Activated CD8-positive, alpha-beta T cell treated with anti-CD3 and anti-CD28 coated beads, Interleukin-2, amount 10 ng/mL, durations not matched to agents 7 days and 5 days (primary cell): ENCODE results near the gene PAQR5. TPM values are rescaled to one million over a fixed set of nuclear protein-coding genes. Genes with fewer than 3 reads are reported as not detected.

Source experiments
- ATAC-seq: fragments of 150-1000 bp; cut with Tn5 transposase; one replicate; pipeline ENCODE4 v1.10.0; 2021; ENCODE audit warnings: moderate library complexity
- CTCF ChIA-PET: fragments of 350-600 bp; sonication (Branson Sonifier 250); formaldehyde crosslinking; loops from one replicate; lab custom pipeline; 2021; ENCODE audit warnings: antibody characterized with exemption; lab: Charles Lee
- POLR2A ChIA-PET: fragments of 350-600 bp; sonication (Branson Sonifier 250); formaldehyde crosslinking; loops from one replicate; lab custom pipeline; 2021; ENCODE audit warnings: antibody characterized with exemption; lab: Charles Lee
- DNase-seq: peaks from one replicate; pipeline ENCODE4 v3.0.0-alpha.2; 2020
- H3K27ac Mint-ChIP-seq: one replicate; pipeline ENCODE4 v1.8.0; 2021; ENCODE audit warnings: mild to moderate bottlenecking, mixed read lengths
- H3K27me3 Mint-ChIP-seq: one replicate; pipeline ENCODE4 v1.8.0; 2021; ENCODE audit warnings: low read depth, mixed read lengths
- H3K36me3 Mint-ChIP-seq: one replicate; pipeline ENCODE4 v1.8.0; 2021; ENCODE audit warnings: low read depth, mixed read lengths
- H3K4me1 Mint-ChIP-seq: one replicate; pipeline ENCODE4 v1.8.0; 2021; ENCODE audit warnings: low read depth, mixed read lengths
- H3K4me3 Mint-ChIP-seq: one replicate; pipeline ENCODE4 v1.8.0; 2021; ENCODE audit warnings: mild to moderate bottlenecking, mixed read lengths
- H3K9me3 Mint-ChIP-seq: one replicate; pipeline ENCODE4 v1.8.0; 2022; ENCODE audit warnings: mixed read lengths; ENCODE audit not compliant: insufficient read depth
- total RNA-seq, 2 experiments: library from RNA; stranded (reverse); gene quantifications; one replicate each; pipeline ENCODE4 v1.2.3, GENCODE V29; 2021

Gene PAQR5, protein sequence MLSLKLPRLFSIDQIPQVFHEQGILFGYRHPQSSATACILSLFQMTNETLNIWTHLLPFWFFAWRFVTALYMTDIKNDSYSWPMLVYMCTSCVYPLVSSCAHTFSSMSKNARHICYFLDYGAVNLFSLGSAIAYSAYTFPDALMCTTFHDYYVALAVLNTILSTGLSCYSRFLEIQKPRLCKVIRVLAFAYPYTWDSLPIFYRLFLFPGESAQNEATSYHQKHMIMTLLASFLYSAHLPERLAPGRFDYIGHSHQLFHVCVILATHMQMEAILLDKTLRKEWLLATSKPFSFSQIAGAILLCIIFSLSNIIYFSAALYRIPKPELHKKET
- not detected for total RNA-seq

DNA sequence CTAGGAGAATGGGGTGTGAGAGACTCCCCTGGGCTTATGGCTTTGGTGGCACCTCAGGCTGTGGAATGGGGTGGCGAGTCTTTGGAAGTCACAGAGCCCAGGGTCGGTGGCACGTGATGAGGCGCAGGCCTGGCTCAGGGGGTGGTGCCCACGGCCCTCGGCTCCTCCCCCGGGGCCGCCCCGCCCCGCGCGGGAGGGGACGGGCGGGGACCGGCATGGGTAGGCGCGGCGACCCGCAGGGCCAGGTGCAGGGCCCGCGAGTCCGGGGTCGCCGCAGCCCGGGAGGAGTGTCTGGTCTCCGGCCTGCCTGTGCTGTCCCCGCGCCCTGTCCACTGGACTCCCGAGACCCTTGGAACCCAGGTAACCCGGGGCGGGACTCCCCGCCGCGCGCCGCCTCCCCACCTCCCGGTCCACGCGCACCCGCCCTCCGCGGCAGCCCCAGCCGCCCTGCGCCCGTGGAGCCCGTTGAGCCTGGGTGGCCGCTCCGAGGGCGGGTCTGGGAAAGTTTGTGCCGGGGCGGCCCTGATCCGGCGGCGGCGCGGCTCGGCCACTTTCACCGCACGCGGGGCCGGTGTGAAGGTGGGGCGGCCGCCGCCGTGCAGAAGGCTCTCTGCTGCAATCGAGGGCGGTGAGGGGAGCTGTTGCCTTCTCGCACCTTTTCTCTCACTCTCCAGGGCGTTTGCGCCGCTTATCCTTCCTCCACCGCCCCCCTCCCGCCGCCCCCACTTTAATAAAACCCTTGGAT is at the start of gene PAQR5:
Gene PAQR5, plus strand, starts transcription at position 216 of the 745 bp plus-strand sequence. CDS start 61,169 bp downstream, outside the sequence.
- H3K27ac Mint-ChIP-seq = no peak within 1 kb of the TSS
- no peaks in the 10 kb centered on the region for H3K9me3 Mint-ChIP-seq
- peaks cover 39% of the 10 kb centered on the region for H3K27me3 Mint-ChIP-seq
- H3K4me1 Mint-ChIP-seq = no peaks in the 10 kb centered on the region
- H3K4me3 Mint-ChIP-seq = peak within 1 kb of the TSS; percentile 23
- CTCF ChIA-PET = no interaction called here
- H3K36me3 Mint-ChIP-seq = no peaks in the 10 kb centered on the region
- POLR2A ChIA-PET = no interaction called here
- DNase-seq (no peak), ATAC-seq (peak; percentile 62)

DNA sequence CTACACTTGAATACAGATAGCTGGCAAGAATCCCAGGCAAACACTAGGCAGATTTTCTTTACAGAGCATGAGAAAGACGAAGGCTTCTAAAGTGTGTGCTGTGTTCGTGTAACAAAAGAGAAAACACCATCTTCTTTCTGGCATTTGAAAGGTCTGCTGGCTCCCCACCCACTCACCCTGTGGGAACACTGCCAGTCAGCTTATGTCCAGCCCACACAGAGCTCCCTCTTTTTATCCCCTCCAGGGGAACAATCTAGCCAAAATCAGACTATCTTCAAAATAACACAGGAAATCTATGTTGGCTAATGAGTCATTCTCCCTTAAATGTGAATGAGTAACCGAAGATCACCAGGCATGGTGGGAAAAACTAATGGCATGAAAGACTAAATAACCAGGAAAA is 45.6 kb upstream of the PAQR5 start:
- ChIA-PET CTCF (no interaction called here), POLR2A (no interaction called here)
- ATAC-seq = no peak

DNA sequence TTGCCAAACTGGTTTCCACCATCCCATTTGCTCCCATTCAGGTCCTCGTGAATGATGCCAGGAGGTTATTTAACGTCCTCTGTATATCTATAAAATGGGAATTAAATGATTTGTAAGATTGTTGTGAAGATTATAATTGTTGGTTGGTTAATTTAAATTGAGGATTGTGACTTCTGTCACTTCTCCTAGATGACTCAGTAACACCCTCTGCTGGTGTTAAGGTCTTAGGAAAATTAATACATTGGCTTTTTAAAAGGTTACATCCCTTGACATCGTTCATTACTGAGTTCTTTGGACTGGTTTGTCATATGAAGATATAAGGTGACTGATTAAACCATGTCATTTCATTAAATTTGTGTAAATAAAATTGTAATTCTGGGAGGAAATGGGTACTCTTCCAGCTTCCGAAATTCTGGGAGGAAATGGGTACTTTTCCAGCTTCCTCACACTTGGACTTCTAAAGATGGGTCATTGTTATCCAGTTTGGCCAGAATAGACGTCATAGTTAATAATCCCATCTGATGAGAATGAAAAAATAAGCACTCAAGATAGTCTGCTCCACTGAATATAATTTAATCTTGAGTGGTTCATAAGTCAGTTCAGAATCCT is 33.3 kb upstream of the PAQR5 start:
- H3K36me3 Mint-ChIP-seq = no peaks in the 10 kb centered on the region
- no peak for ATAC-seq
- H3K4me3 Mint-ChIP-seq = no peak overlapping the region
- H3K27ac Mint-ChIP-seq = no peak overlapping the region
- DNase-seq = no peak
- no peaks in the 10 kb centered on the region for H3K27me3 Mint-ChIP-seq
- no peaks in the 10 kb centered on the region for H3K9me3 Mint-ChIP-seq
- POLR2A ChIA-PET = no interaction called here
- no peaks in the 10 kb centered on the region for H3K4me1 Mint-ChIP-seq
- CTCF ChIA-PET = interaction anchor here (0.7 to 5.0 kb wide), 4 partner anchors 18 to 212 kb away, joined by 3 to 29 read pairs (median 3); no protein-coding TSS in a partner anchor

More for the DNA sequence above, 45.6 kb upstream of the PAQR5 start:
- H3K27ac Mint-ChIP-seq = no peak overlapping the region
- H3K27me3 Mint-ChIP-seq = no peaks in the 10 kb centered on the region
- no peaks in the 10 kb centered on the region for H3K9me3 Mint-ChIP-seq
- no peak overlapping the region for H3K4me3 Mint-ChIP-seq
- DNase-seq = no peak
- no peaks in the 10 kb centered on the region for H3K4me1 Mint-ChIP-seq
- no peaks in the 10 kb centered on the region for H3K36me3 Mint-ChIP-seq

DNA sequence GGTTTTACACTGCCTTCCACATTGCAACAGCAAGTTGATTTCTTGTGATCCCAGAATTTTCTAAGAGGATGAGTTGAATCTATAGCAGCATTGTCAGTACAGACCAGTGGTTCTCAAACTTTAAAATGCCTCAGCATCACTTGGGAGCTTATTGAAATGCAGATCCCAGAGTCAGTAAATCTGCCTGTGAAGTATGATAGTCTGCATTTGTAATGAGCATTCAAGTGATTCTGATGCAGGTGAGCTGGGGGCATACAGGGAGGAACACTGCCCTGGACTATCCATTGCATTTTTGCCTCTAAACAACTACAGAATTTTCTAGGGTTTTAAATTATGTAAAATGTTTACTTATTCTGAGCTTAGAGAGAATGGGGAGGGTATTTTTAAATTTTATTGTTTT is 27.5 kb upstream of the PAQR5 start:
- CTCF ChIA-PET = interaction anchor here (1.4 kb wide), 1 partner anchor 212 kb away, joined by 3 read pairs; no protein-coding TSS in a partner anchor
- H3K4me1 Mint-ChIP-seq = no peaks in the 10 kb centered on the region

DNA sequence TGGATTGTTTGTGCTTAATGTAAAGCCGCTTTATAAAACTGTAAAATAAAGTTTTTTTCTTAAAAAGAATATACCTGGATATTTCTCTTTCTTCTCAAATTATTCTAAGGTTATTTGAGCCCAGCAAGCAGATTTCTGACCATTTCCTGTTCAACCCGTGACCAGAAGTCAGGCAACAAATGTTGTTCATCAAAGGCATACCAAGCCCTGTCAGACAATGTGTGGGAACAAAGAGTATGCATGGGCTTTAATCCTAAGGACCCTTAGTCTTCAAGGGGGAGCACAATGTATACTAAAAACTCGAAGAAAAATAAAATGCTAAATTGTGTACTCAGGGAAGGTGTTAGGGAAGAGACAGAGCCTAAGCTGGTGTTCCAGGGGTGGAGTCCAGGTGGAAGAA is 26.6 kb upstream of the PAQR5 start:
- H3K27ac Mint-ChIP-seq = no peak overlapping the region
- POLR2A ChIA-PET = no interaction called here

More for the DNA sequence above, 27.5 kb upstream of the PAQR5 start:
- DNase-seq (no peak), ATAC-seq (no peak)
- H3K27me3 Mint-ChIP-seq = peaks cover 5% of the 10 kb centered on the region
- H3K9me3 Mint-ChIP-seq = no peaks in the 10 kb centered on the region
- H3K27ac Mint-ChIP-seq = no peak overlapping the region
- no peaks in the 10 kb centered on the region for H3K36me3 Mint-ChIP-seq
- no peak overlapping the region for H3K4me3 Mint-ChIP-seq
- POLR2A ChIA-PET = no interaction called here

DNA sequence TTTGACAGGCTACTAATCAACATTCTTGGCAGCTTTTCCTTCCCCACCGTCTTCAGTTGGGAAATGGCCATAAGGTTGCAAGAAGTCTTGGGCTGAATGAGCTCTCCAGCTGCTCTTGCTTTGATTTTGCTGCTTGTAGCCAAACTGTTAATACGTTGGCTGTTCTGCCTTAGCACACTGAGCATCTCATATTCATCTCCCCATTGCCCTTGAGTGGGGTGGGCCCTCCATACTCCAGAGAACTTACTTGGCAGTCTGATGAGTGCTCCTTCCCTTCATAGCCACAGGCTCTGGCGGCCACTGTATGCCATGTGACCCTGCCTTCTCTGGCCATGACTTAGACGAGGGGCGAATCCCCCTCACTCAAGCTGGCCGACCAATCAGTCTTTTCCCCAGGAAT is 25.8 kb upstream of the PAQR5 start:
- ATAC-seq = no peak
- Mint-ChIP-seq H3K36me3 (no peaks in the 10 kb centered on the region), H3K4me3 (no peak overlapping the region), H3K27ac (no peak overlapping the region), H3K9me3 (no peaks in the 10 kb centered on the region), H3K4me1 (no peaks in the 10 kb centered on the region), H3K27me3 (peaks cover 5% of the 10 kb centered on the region)
- CTCF ChIA-PET = no interaction called here
- POLR2A ChIA-PET = no interaction called here
- no peak for DNase-seq

More for the DNA sequence above, 26.6 kb upstream of the PAQR5 start:
- H3K27me3 Mint-ChIP-seq = peaks cover 5% of the 10 kb centered on the region
- CTCF ChIA-PET = no interaction called here
- H3K9me3 Mint-ChIP-seq = no peaks in the 10 kb centered on the region
- ATAC-seq (no peak), DNase-seq (no peak)
- no peak overlapping the region for H3K4me3 Mint-ChIP-seq
- no peaks in the 10 kb centered on the region for H3K36me3 Mint-ChIP-seq
- H3K4me1 Mint-ChIP-seq = no peaks in the 10 kb centered on the region

DNA sequence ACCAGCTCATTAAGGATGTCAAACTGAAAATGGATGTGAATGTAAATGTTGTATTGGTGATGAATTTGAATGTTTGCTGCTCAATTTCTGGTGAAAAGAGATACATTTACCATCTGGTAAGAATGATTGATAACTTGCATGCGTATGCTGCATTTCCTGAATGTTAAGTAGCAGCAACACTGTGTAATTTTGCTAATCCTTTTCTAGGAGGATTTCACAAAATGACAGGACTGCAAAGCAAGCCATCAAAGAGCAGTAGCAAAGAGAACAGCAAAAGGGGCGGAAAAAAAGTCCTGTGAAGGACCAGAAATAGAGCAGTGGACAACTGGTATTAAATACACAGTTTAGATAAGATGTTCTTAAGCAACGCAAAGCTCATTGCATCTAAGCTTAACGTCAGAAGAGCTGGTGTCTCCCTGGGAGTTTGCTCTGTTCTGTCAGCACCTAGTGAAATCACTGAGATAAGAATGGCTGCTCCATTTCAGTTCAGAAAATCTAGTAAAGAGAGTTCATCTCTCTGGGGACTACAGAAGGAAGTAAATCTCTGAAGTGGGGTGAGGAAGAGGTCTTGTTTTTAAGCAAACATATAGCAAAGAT is 23.5 kb upstream of the PAQR5 start:
- Mint-ChIP-seq H3K36me3 (no peaks in the 10 kb centered on the region), H3K27me3 (peaks cover 5% of the 10 kb centered on the region), H3K27ac (no peak overlapping the region), H3K4me1 (no peaks in the 10 kb centered on the region), H3K4me3 (no peak overlapping the region), H3K9me3 (no peaks in the 10 kb centered on the region)
- no peak for DNase-seq
- POLR2A ChIA-PET = no interaction called here
- no peak for ATAC-seq
- CTCF ChIA-PET = interaction anchor here (1.0 kb wide), 1 partner anchor 216 kb away, joined by 3 read pairs; no protein-coding TSS in a partner anchor

DNA sequence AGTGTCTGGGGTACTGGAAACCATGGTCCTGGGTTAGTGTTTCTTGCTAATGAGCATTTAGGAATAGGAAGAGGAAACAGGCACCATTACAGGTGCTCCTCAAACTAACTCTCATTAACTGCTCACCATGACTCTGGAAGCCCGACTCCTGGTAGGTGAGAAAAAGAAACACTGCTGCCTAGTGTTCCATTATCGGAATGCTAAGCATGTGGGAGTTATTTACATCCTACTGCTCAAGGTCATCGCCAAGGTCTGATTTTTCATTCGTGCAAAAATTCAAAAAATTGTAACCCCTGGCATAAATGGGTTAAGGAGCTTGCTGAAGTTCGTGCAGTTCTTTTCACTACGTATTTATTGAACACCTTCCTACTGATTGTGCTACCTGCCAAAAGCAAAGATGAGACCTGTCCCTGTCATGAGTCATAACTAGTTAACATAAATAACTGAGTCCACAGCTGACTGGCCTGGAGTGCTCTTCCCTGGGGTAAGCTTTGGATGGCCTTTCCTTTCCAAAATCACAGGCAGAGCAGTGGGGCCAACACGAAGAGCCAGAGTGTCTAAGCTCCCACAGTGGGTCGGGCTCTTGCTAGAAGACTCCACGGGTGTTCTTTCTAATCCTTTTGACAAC is 22.7 kb upstream of the PAQR5 start:
- Mint-ChIP-seq H3K9me3 (no peaks in the 10 kb centered on the region), H3K4me1 (no peaks in the 10 kb centered on the region), H3K4me3 (no peak overlapping the region), H3K27me3 (peaks cover 5% of the 10 kb centered on the region), H3K27ac (no peak overlapping the region), H3K36me3 (no peaks in the 10 kb centered on the region)
- POLR2A ChIA-PET = no interaction called here
- CTCF ChIA-PET = no interaction called here
- ATAC-seq = no peak
- no peak for DNase-seq

DNA sequence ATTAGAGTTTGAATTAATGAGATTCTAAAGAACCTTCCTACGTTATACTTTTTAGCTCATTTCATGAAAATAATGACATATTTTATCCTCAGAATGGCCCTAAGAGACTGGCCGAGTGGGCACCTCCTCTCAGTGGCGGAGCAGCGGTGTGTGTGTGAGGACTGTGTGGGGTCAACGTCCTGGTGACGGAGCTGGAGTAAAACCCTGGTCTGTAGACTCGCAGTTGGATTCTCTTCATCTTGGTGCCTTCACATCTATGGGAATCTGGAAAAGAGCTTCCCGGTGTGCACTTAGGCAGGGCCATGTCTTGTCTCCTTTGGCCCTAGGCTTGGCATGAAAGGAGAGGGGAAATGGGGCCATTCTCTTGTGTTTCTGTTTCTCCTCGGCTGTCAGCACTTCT is 21.4 kb upstream of the PAQR5 start:
- no peak for ATAC-seq
- H3K27me3 Mint-ChIP-seq = peaks cover 5% of the 10 kb centered on the region
- H3K4me1 Mint-ChIP-seq = no peaks in the 10 kb centered on the region

DNA sequence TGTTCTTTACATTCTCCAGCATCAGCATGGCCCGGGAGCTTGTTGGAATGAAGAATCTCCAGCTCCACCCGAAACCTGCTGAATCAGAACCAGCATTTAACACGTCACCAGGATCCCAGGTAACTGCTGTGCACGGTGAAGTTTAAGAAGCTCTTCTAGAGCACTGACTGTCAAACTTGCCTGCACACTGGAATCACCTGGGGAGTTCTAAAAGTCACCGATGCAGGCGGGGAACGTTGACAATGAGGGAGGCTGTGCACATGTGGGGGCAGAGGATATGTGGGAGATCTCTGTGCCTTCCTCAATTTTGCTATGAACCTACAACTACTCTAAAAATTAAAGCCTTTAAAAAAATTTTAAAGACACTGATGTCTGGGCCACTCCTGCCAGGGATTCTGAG is 19.1 kb upstream of the PAQR5 start:
- Mint-ChIP-seq H3K27me3 (peaks cover 5% of the 10 kb centered on the region), H3K9me3 (no peaks in the 10 kb centered on the region), H3K36me3 (no peaks in the 10 kb centered on the region), H3K4me1 (no peaks in the 10 kb centered on the region), H3K27ac (no peak overlapping the region), H3K4me3 (no peak overlapping the region)
- DNase-seq (no peak), ATAC-seq (no peak)
- POLR2A ChIA-PET = no interaction called here
- CTCF ChIA-PET = interaction anchor here (1.0 kb wide), 1 partner anchor 17 kb away, joined by 3 read pairs; no protein-coding TSS in a partner anchor

More for the DNA sequence above, 21.4 kb upstream of the PAQR5 start:
- CTCF ChIA-PET = no interaction called here
- no peak overlapping the region for H3K4me3 Mint-ChIP-seq
- H3K9me3 Mint-ChIP-seq = no peaks in the 10 kb centered on the region
- H3K27ac Mint-ChIP-seq = no peak overlapping the region
- POLR2A ChIA-PET = no interaction called here
- no peak for DNase-seq
- no peaks in the 10 kb centered on the region for H3K36me3 Mint-ChIP-seq

DNA sequence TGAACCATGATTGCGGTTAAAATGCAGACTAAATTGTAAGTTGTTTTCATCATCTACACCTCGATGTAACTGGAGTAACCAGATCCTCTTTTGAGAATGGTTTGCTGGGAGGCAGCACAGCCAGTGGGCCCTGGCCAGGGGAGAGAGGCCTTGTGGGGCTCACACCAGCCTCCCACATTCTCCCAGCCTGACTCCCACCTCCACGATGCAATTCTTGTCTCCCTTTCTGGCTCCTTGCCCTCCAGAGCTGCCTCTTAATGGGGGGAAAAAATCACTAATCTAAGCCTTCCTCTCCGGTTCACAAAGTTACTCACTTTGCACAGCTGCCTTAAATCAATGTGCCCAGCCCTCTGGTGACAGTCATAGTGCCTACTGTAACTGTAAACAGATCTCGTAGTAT is 17.9 kb upstream of the PAQR5 start:
- POLR2A ChIA-PET = interaction anchor here (0.6 kb wide), 1 partner anchor 756 kb away, joined by 5 read pairs; no protein-coding TSS in a partner anchor
- CTCF ChIA-PET = no interaction called here
- Mint-ChIP-seq H3K4me3 (no peak overlapping the region), H3K4me1 (no peaks in the 10 kb centered on the region), H3K27me3 (no peaks in the 10 kb centered on the region), H3K27ac (no peak overlapping the region), H3K36me3 (no peaks in the 10 kb centered on the region), H3K9me3 (no peaks in the 10 kb centered on the region)
- DNase-seq (no peak), ATAC-seq (no peak)
